GM18517 (cell line): Measurements from ENCODE around the gene GRIK4.
A peak's percentile ranks its signal among the peaks of the same experiment; 100 is the strongest.
"Not testable (repeated sequence)": the region's sequence is repeated elsewhere in the genome, so short reads cannot be mapped to it uniquely, and the experiment has no call there.

Source experiments
- ATAC-seq: cut with Tn5 transposase; IDR thresholded peaks from one replicate; pipeline ENCODE4 v1.9.1; 2021; ENCODE audit warnings: mild to moderate bottlenecking, moderate library complexity; ENCODE audit not compliant: unreplicated experiment

GRIK4 gene

GRCh38 chr11:120598517-120599257 is 87.1 kb downstream of the GRIK4 start:
- ATAC-seq = no peak

DNA sequence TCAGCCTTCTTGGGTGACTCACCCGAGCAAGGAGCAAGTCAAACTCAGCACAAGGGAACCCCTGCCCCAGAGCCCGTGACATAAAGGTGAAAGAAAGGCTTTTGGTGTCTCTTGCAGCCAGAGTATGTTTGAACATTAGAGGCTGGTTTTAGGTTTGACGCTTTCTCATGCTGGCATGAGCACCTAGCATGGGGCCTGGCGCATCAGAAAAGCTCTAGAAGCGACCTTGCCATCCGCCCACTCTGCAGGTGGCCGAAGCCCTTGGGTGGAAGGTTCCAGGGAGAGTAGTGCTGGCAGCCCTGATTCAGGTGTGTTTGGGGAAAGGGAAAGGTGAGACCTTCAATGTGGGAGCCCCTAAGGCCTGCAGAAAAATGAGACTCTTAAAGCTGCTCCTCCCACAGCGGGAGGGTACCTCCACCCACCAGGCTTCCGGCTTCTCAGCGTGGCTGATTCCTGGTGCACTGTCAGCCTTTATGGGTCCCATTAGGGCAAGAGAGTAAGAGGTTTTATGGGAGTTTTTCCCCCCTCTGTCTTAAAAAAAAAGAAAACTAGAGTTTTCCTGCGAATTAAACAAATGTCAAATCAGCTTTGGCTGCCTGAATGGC is 88.4 kb downstream of the GRIK4 start:
- no peak for ATAC-seq

- ATAC-seq = no peak
Observed at GRCh38 chr11:120601536-120601935, 90.0 kb downstream of the GRIK4 start.

GRCh38 chr11:120603071-120603470 is 91.5 kb downstream of the GRIK4 start:
- no peak for ATAC-seq

DNA sequence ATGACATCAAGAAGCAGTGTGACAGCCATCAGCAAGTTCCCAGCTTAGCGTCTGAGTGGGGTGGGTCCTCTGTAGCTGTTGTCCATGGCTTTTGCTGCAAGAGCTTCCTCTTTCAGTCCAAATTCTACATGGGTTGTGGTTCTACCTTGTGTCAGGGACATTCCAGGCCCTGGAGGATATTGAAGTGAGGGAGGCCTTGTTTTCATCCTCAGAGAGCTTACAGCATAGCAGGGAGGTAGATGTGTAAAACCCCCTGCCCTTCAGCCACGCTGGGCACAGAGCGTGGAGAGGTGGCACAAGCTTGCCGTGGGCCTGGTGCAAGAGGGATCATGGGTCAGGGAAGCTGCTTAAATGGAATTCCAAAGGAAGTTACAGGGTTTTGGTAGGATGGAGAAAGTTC is 93.9 kb downstream of the GRIK4 start:
- ATAC-seq = no peak

DNA sequence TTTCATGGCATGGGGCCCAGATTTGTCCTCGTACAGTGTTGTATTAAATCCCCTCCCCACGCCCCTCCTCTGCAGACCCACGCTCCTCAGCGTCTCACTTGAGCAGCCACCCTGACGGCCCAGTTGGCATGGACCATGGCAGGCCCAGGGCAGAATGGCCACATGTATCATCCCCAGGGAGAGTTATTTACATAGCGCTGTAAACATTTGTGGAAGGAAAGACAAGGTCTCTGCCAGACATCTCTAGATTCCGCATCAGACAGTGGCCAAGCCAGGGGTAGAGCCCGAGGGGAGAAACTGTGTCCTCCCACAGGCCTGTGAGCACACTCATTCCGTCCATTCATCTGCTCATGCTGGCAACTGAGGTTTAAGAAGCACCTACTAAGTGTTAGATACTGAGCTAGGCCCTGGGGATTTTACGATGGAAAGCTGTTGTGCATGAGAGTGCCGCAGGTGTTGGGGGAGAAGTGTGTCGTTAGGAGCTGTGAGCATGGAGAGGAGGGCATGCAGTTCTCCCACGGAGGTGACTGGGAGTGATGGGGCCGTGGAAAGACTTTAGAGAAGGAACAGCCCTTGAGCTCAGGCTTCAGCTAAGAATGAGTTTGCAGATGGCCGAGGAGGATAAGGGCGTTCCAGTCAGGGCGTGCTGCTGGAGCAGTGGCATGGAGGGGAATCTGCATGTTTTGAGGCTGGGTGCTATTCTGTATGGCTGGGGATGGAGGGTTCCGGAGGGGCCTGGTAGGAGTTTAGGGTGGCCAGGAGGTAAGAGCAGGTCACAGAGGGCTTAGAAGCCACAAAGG is 94.9 kb downstream of the GRIK4 start:
- ATAC-seq = no peak

- no peak for ATAC-seq
Observed at GRCh38 chr11:120608061-120608460, 96.5 kb downstream of the GRIK4 start.

DNA sequence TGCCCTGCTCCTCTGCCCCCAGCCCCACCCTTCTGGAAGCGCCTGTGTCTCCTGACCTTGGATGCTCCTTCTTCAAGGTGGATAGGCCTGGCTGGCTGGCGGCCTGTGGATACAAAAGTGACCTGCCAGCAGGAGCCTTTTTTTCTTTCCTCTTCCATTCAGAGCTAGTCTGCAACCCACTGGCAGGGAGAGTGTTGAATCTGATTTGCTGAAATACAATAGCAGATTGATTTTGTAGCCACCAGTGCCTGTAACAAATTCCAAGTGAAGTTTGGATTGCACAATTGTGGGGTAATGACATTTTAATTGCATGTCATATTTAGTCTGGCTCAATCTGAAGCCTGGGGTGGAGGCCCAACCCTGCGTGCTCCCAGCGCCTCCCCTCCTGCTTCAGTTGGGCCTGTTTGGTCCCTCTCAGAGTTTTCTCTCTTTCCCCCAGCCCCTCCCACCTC is 97.2 kb downstream of the GRIK4 start:
- no peak for ATAC-seq

GRCh38 chr11:120610111-120610510 is 98.6 kb downstream of the GRIK4 start:
- ATAC-seq = no peak

DNA sequence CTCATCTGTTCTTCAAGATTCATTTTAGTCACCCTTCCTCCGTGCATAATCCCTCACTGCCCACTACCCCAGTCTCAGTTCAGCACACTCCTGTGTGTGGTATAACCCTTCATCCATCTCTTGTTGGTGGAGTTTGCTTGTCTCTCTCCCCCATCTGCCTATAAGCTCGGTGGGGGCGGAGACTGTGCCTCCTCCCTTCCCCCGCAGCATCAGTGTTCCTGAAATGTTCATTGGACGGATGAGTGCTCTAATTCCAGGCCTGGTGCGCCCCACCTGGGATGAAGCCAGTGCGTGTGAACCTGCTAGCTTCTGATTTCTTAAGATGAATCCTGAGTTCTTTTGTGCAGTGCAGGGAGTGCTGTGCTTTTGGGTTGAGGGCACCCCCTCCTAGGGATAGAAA is 100.0 kb downstream of the GRIK4 start:
- no peak for ATAC-seq

GRCh38 chr11:120612513-120613263 is 101.1 kb downstream of the GRIK4 start:
- ATAC-seq = peak; percentile 93

DNA sequence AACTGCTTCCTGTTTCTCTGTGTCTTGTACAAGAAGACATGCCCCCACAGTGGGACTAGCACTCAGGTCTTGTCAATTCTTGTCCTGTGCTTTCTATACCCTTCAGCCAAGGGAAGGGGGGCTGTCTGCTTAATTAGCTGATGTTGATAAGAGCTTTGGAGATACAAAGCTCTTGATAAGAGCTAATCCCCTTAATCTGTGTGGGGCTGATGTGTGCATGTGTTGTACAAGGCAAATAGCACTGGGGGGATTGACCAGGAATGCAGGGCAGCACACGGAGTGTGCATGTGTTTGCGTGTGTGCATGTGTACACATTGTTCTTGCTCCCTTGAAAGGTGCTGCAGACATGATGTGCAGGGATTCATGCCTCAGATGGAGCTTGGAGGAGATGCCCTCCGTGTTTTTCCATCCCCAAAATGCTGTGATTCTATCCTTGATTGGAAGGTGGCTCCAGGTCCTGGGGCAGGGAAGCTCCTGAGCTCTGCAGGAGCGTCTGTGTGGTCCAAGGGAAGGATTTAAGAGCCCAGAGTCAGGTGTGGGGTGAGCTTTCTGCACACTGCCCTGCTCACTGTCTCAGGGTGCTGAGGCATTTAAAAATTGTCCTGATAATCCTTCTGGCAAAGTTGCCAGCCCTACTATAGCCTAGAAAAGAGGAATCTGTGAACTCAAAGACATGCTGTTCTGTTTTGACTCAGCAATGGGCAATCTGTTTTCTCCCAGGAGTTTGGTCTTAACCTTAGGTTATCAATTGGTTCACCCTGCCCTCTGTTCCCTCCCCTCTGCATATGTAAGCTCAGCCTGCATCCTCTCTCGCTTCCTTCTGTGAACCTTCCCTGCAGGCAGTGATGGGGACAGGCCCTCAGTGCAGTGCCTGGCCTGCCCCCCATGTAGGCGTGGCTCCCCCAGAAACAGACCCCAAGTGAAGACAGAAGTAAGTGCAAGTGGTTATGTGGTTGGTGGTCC is 102.0 kb downstream of the GRIK4 start:
- ATAC-seq = peak; percentile 65

DNA sequence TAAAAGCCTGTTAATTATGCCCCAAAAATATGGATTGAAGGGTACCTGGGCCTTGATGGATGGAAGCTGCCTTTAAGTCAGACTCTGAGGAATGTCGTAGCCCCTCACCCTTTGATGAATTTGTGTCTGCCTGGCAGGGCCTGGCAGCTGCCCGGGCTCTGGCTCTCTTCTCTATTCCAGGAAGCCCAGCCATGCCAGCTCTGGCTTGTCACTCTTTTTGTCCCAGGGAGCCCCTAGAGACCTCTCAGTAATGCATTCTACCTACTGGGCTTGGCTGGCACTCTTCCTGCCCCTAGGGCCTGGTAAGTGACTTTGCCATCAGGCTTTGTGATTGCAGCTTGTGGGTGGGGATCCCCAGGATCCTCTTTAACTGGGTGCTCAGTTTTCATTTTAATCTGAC is 103.8 kb downstream of the GRIK4 start:
- no peak for ATAC-seq

GRCh38 chr11:120618399-120618798 is 106.9 kb downstream of the GRIK4 start:
- ATAC-seq = no peak

- ATAC-seq = peak; percentile 73
Observed at GRCh38 chr11:120622189-120622875, 110.8 kb downstream of the GRIK4 start.

DNA sequence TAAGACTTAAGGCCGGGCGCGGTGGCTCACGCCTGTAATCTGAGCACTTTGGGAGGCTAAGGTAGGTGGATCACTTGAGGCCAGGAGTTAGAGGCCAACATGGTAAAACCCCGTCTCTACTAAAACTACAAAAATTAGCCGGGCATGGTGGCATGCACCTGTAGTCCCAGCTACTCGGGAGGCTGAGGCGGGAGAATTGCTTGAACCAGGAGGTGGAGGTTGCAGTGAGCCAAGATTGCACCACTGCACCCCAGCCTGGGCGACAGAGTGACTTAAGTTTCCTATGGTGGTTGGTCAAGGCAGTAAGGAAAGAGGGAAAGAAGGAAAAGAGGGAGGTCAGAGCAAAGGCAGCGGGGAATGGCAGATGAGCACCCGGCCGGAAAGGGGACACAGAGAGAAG is 113.4 kb downstream of the GRIK4 start:
- not testable (repeated sequence) for ATAC-seq

- ATAC-seq = no peak
Observed at GRCh38 chr11:120625565-120625964, 114.0 kb downstream of the GRIK4 start.

DNA sequence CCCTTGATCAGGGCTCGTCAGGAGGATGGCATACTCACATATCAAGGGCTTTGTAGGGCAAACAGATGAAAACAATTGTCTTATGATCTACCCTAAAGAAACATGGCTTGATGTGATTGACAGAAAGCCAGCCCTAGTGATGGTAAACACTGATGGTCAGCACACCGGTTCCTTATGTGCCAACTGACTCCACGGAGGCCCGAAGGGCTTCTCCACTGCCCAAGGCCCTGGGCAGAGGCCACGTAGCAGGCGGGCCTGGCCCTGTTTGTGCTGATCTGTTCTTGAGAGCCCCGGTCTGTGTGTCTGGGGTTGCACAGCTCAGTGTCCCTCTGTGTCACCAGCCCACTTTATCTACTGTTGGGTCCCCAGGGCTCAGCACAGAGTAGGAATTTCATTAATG is 115.2 kb downstream of the GRIK4 start:
- ATAC-seq = no peak
